Inflammatory macrophage (primary cell): ENCODE results near the gene RNF223.
A peak's percentile ranks its signal among the peaks of the same experiment; 100 is the strongest.
"Not testable (repeated sequence)": the region's sequence is repeated elsewhere in the genome, so short reads cannot be mapped to it uniquely, and the experiment has no call there.

Experiments
- DNase-seq, 2 donors: peaks; one replicate each; pipeline ENCODE4 v3.0.0-alpha.2; 2020 to 2022

RNF223 gene

GRCh38 chr1:1086911-1087341, 12.8 kb upstream of the RNF223 start:
- DNase-seq, result no peak

GRCh38 chr1:1085911-1086841, 12.1 kb upstream of the RNF223 start:
- no peak for DNase-seq

GRCh38 chr1:1085171-1085841, 11.2 kb upstream of the RNF223 start:
- DNase-seq, result no peak

GRCh38 chr1:1084372-1085170, 10.5 kb upstream of the RNF223 start:
- DNase-seq, result no peak

GRCh38 chr1:1083416-1084371, 9.6 kb upstream of the RNF223 start:
- no peak for DNase-seq

- no peak for DNase-seq
Measured at GRCh38 chr1:1082776-1083415, 8.8 kb upstream of the RNF223 start.

GRCh38 chr1:1082239-1082775, 8.2 kb upstream of the RNF223 start:
- DNase-seq, result no peak

- no peak for DNase-seq
Measured at GRCh38 chr1:1081311-1082238, 7.5 kb upstream of the RNF223 start.

- no peak for DNase-seq
Measured at GRCh38 chr1:1080951-1081310, 6.8 kb upstream of the RNF223 start.

- DNase-seq, result no peak
Measured at GRCh38 chr1:1080122-1080757, 6.1 kb upstream of the RNF223 start.

GRCh38 chr1:1079408-1080121, 5.5 kb upstream of the RNF223 start:
- peak; percentile 8 to 24 for DNase-seq

- DNase-seq, result not testable (repeated sequence)
Measured at GRCh38 chr1:1077396-1077795, 3.3 kb upstream of the RNF223 start.

GRCh38 chr1:1075148-1075935, 1.2 kb upstream of the RNF223 start:
- DNase-seq, result no peak

- no peak for DNase-seq
Measured at GRCh38 chr1:1074631-1075147, 583 bp upstream of the RNF223 start.

- no peak for DNase-seq
Measured at GRCh38 chr1:1072849-1073742, 1.0 kb downstream of the RNF223 start.

GRCh38 chr1:1072299-1072848, 1.7 kb downstream of the RNF223 start:
- no peak for DNase-seq
